Measurements from ENCODE around the gene GAL3ST2.

GAL3ST2 gene

DNA sequence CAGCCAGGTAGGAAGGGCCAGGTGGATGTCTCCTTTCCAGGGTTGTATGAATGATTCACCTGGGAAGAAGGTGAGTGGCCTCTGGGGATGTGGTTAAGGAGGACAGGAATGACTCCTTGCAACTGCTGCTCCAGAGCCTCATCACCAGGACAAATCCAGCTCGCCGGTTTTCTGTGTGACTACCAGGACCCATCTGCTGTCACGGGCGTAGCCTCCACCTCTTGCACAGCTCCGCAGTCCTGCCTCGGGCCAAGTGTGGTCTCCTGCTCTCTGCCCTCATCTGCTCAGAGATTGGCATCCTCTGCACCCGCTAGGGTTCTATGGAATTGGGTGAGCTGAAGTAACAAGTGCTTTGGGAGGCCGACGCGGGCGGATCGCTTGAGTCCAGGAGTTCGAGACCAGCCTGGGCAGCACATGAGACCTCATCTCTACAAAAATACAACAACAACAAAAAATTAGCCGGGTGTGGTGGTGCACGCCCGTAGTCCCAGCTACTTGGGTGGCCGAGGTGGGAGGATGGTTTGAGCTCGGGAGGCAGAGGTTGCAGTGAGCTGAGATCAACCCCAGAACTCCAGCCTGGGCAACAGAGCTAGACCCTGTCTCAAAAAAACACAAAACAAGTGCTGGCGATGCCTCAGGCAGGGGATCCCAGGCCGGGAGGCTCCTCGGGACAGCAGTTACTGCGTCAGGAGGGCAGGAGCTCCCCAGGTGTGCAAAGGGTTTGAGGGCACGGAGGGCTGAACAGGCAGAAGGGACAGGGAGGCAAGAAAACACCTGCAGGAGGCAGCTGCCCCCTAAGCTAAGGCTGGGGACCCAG is 43.0 kb upstream of the GAL3ST2 start:
- no peak for DNase-seq
- ChIA-PET POLR2A (interaction anchor here (1.0 to 3.2 kb wide), 2 partner anchors 19 to 32 kb away, joined by 3 to 16 read pairs; partner anchors contain the start of gene ING5), CTCF (interaction anchor here (0.9 to 7.6 kb wide), 14 partner anchors 9 to 145 kb away, joined by 3 to 60 read pairs (median 4); partner anchors contain the start of genes DTYMK and ING5)
- H3K27ac ChIP-seq (ENCODE audit: insufficient read depth in 1 of 2, low read depth in 1 of 2, low read length in 2 of 2, poor library complexity in 1 of 2, severe bottlenecking in 2 of 2) = no peak overlapping the region
- H3K4me1 ChIP-seq (ENCODE audit: control extremely low read depth in 1 of 4, control insufficient read depth in 4 of 4, insufficient read depth in 4 of 4, low read length in 3 of 4) = peaks cover 0 to 41% (median 23%) of the 10 kb centered on the region in 4 experiments
- WGBS (ENCODE audit: insufficient coverage) = 93% methylated on average over 13 of the region's 23 CpGs
- peaks cover 0 to 10% (median 0%) of the 10 kb centered on the region in 4 experiments for H3K36me3 ChIP-seq (ENCODE audit: control insufficient read depth in 4 of 4, insufficient read depth in 4 of 4, low read length in 3 of 4)
- H3K27me3 ChIP-seq (replicated peaks in 2 of 5; ENCODE audit: control insufficient read depth in 4 of 5, insufficient read depth in 5 of 5, low read length in 4 of 5) = no peaks in the 10 kb centered on the region
- no peaks in the 10 kb centered on the region for H3K9me3 ChIP-seq (ENCODE audit: control extremely low read depth in 1 of 5, control insufficient read depth in 4 of 5, insufficient read depth in 2 of 5, low read depth in 1 of 5, low read length in 4 of 5)
- H3K4me3 ChIP-seq (ENCODE audit: control insufficient read depth in 1 of 7, extremely low read depth in 1 of 7, insufficient read depth in 4 of 7, low read depth in 2 of 7, low read length in 6 of 7) = peak overlapping the region in 6 of 7 experiments; percentile 50 to 85 (median 66)

GRCh38 chr2:241734208-241734466 is 42.5 kb upstream of the GAL3ST2 start:
- Histone ChIP-seq H3K27ac (ENCODE audit: insufficient read depth in 1 of 2, low read depth in 1 of 2, low read length in 2 of 2, poor library complexity in 1 of 2, severe bottlenecking in 2 of 2) (no peak overlapping the region), H3K9me3 (ENCODE audit: control extremely low read depth in 1 of 5, control insufficient read depth in 4 of 5, insufficient read depth in 2 of 5, low read depth in 1 of 5, low read length in 4 of 5) (no peaks in the 10 kb centered on the region), H3K36me3 (ENCODE audit: control insufficient read depth in 4 of 4, insufficient read depth in 4 of 4, low read length in 3 of 4) (peaks cover 0 to 10% (median 0%) of the 10 kb centered on the region in 4 experiments), H3K27me3 (replicated peaks in 2 of 5; ENCODE audit: control insufficient read depth in 4 of 5, insufficient read depth in 5 of 5, low read length in 4 of 5) (no peaks in the 10 kb centered on the region), H3K4me1 (ENCODE audit: control extremely low read depth in 1 of 4, control insufficient read depth in 4 of 4, insufficient read depth in 4 of 4, low read length in 3 of 4) (peaks cover 0 to 42% (median 23%) of the 10 kb centered on the region in 4 experiments), H3K4me3 (ENCODE audit: control insufficient read depth in 1 of 7, extremely low read depth in 1 of 7, insufficient read depth in 4 of 7, low read depth in 2 of 7, low read length in 6 of 7) (peak overlapping the region in 6 of 7 experiments; percentile 50 to 85 (median 66))
- CTCF ChIA-PET = interaction anchor here (0.8 to 7.6 kb wide), 16 partner anchors 8 to 144 kb away, joined by 3 to 60 read pairs (median 4); partner anchors contain the start of genes DTYMK and ING5
- POLR2A ChIA-PET = interaction anchor here (1.0 to 3.2 kb wide), 2 partner anchors 20 to 32 kb away, joined by 3 to 16 read pairs; partner anchors contain the start of gene ING5
- no peak for DNase-seq
- 2% methylated on average over 25 of the region's 25 CpGs for WGBS (ENCODE audit: insufficient coverage)

GRCh38 chr2:241734467-241735208 is 42.0 kb upstream of the GAL3ST2 start, which contains the start of gene D2HGDH:
D2HGDH (plus strand) TSS chr2:241734630; CDS start chr2:241735225, 595 bp downstream.
- Histone ChIP-seq H3K36me3 (ENCODE audit: control insufficient read depth in 4 of 4, insufficient read depth in 4 of 4, low read length in 3 of 4) (peaks cover 0 to 10% (median 0%) of the 10 kb centered on the region in 4 experiments), H3K9me3 (ENCODE audit: control extremely low read depth in 1 of 5, control insufficient read depth in 4 of 5, insufficient read depth in 2 of 5, low read depth in 1 of 5, low read length in 4 of 5) (no peaks in the 10 kb centered on the region), H3K4me3 (ENCODE audit: control insufficient read depth in 1 of 7, extremely low read depth in 1 of 7, insufficient read depth in 4 of 7, low read depth in 2 of 7, low read length in 6 of 7) (peak within 1 kb of the TSS; percentile 68 to 85 (median 80)), H3K4me1 (ENCODE audit: control extremely low read depth in 1 of 4, control insufficient read depth in 4 of 4, insufficient read depth in 4 of 4, low read length in 3 of 4) (peaks cover 0 to 47% (median 25%) of the 10 kb centered on the region in 4 experiments), H3K27me3 (replicated peaks in 2 of 5; ENCODE audit: control insufficient read depth in 4 of 5, insufficient read depth in 5 of 5, low read length in 4 of 5) (no peaks in the 10 kb centered on the region), H3K27ac (ENCODE audit: insufficient read depth in 1 of 2, low read depth in 1 of 2, low read length in 2 of 2, poor library complexity in 1 of 2, severe bottlenecking in 2 of 2) (peak within 1 kb of the TSS; percentile 25 to 78)
- peak; percentile 75 to 88 (median 87) for DNase-seq
- under 1% methylated on average over 85 of the region's 98 CpGs for WGBS (ENCODE audit: insufficient coverage)
- ChIA-PET CTCF (interaction anchor here (0.8 to 7.6 kb wide), 13 partner anchors 9 to 144 kb away, joined by 3 to 60 read pairs (median 4); partner anchors contain the start of genes DTYMK and ING5), POLR2A (interaction anchor here (3.2 kb wide), 1 partner anchor 33 kb away, joined by 16 read pairs; the partner anchor contains the start of gene ING5)

DNA sequence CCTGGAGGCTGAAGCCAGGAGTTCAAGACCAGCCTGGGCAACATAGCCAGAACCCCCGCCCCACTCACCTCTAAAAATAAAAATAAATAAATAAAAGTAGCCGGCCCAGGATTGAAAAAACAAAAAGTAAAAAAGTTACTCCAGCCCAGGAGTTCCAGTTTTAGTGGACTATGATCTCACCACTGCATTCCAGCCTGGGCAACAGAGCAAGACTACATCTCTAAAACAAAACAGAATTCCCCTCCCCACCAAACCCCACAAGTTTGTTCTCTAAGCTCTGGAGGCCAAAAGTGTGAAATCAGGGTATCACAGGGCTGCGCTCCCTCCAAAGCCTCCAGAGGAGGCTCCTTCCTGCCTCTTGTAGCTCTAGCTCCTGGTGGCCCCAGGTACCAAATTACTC is 40.5 kb upstream of the GAL3ST2 start:
- no peak overlapping the region for H3K27ac ChIP-seq (ENCODE audit: insufficient read depth in 1 of 2, low read depth in 1 of 2, low read length in 2 of 2, poor library complexity in 1 of 2, severe bottlenecking in 2 of 2)
- peaks cover 0 to 10% (median 0%) of the 10 kb centered on the region in 4 experiments for H3K36me3 ChIP-seq (ENCODE audit: control insufficient read depth in 4 of 4, insufficient read depth in 4 of 4, low read length in 3 of 4)
- POLR2A ChIA-PET = interaction anchor here (3.2 kb wide), 1 partner anchor 34 kb away, joined by 16 read pairs; the partner anchor contains the start of gene ING5
- CTCF ChIA-PET = interaction anchor here (1.6 to 7.6 kb wide), 3 partner anchors 35 to 143 kb away, joined by 3 to 60 read pairs (median 9); partner anchors contain the start of gene ING5
- H3K4me3 ChIP-seq (ENCODE audit: control insufficient read depth in 1 of 7, extremely low read depth in 1 of 7, insufficient read depth in 4 of 7, low read depth in 2 of 7, low read length in 6 of 7) = peak overlapping the region in 1 of 7 experiments; percentile 85
- no peak for DNase-seq
- H3K9me3 ChIP-seq (ENCODE audit: control extremely low read depth in 1 of 5, control insufficient read depth in 4 of 5, insufficient read depth in 2 of 5, low read depth in 1 of 5, low read length in 4 of 5) = no peaks in the 10 kb centered on the region
- 100% methylated on average over 1 of the region's 3 CpGs for WGBS (ENCODE audit: insufficient coverage)
- no peaks in the 10 kb centered on the region for H3K27me3 ChIP-seq (replicated peaks in 2 of 5; ENCODE audit: control insufficient read depth in 4 of 5, insufficient read depth in 5 of 5, low read length in 4 of 5)
- peaks cover 0 to 50% (median 35%) of the 10 kb centered on the region in 4 experiments for H3K4me1 ChIP-seq (ENCODE audit: control extremely low read depth in 1 of 4, control insufficient read depth in 4 of 4, insufficient read depth in 4 of 4, low read length in 3 of 4)

GRCh38 chr2:241738040-241738686 is 38.5 kb upstream of the GAL3ST2 start:
- H3K9me3 ChIP-seq (ENCODE audit: control extremely low read depth in 1 of 5, control insufficient read depth in 4 of 5, insufficient read depth in 2 of 5, low read depth in 1 of 5, low read length in 4 of 5) = no peaks in the 10 kb centered on the region
- H3K4me1 ChIP-seq (ENCODE audit: control extremely low read depth in 1 of 4, control insufficient read depth in 4 of 4, insufficient read depth in 4 of 4, low read length in 3 of 4) = peaks cover 0 to 46% (median 37%) of the 10 kb centered on the region in 4 experiments
- ChIA-PET CTCF (interaction anchor here (3.2 to 7.6 kb wide), 2 partner anchors 37 to 141 kb away, joined by 11 to 60 read pairs; partner anchors contain the start of gene ING5), POLR2A (no interaction called here)
- no peak overlapping the region for H3K4me3 ChIP-seq (ENCODE audit: control insufficient read depth in 1 of 7, extremely low read depth in 1 of 7, insufficient read depth in 4 of 7, low read depth in 2 of 7, low read length in 6 of 7)
- DNase-seq = no peak
- no peaks in the 10 kb centered on the region for H3K27me3 ChIP-seq (replicated peaks in 2 of 5; ENCODE audit: control insufficient read depth in 4 of 5, insufficient read depth in 5 of 5, low read length in 4 of 5)
- peaks cover 0 to 12% (median 0%) of the 10 kb centered on the region in 4 experiments for H3K36me3 ChIP-seq (ENCODE audit: control insufficient read depth in 4 of 4, insufficient read depth in 4 of 4, low read length in 3 of 4)
- no peak overlapping the region for H3K27ac ChIP-seq (ENCODE audit: insufficient read depth in 1 of 2, low read depth in 1 of 2, low read length in 2 of 2, poor library complexity in 1 of 2, severe bottlenecking in 2 of 2)
- WGBS (ENCODE audit: insufficient coverage) = 94% methylated on average over 11 of the region's 17 CpGs

DNA sequence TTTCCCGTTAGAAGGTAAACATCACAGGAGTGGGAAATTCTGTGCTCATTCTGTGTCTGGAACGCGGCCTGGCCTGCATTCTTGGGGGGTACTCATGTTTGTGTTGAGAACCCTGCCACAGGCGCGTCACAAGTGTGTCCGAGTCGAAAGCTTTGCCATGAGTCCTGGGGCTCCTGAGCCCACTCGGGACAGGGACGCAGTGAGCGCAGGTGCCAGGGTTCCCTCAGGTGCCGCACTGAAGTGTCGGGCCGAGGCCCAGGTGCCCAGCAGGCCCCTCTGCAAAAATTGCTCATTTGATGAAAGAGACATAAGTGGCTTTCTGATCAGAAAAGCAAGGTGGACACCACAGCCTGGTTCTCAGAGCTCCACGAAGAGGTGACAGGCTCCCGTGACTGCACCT is 37.4 kb upstream of the GAL3ST2 start:
- no peak for DNase-seq
- H3K4me3 ChIP-seq (ENCODE audit: control insufficient read depth in 1 of 7, extremely low read depth in 1 of 7, insufficient read depth in 4 of 7, low read depth in 2 of 7, low read length in 6 of 7) = no peak overlapping the region
- peaks cover 0 to 22% (median 8%) of the 10 kb centered on the region in 4 experiments for H3K36me3 ChIP-seq (ENCODE audit: control insufficient read depth in 4 of 4, insufficient read depth in 4 of 4, low read length in 3 of 4)
- ChIA-PET POLR2A (interaction anchor here (0.6 kb wide), 1 partner anchor 105 kb away, joined by 3 read pairs; no protein-coding TSS in a partner anchor), CTCF (interaction anchor here (0.8 to 3.2 kb wide), 4 partner anchors 17 to 140 kb away, joined by 3 to 11 read pairs (median 3); no protein-coding TSS in a partner anchor)
- H3K27me3 ChIP-seq (replicated peaks in 2 of 5; ENCODE audit: control insufficient read depth in 4 of 5, insufficient read depth in 5 of 5, low read length in 4 of 5) = no peaks in the 10 kb centered on the region
- 95% methylated on average over 14 of the region's 15 CpGs for WGBS (ENCODE audit: insufficient coverage)
- no peak overlapping the region for H3K27ac ChIP-seq (ENCODE audit: insufficient read depth in 1 of 2, low read depth in 1 of 2, low read length in 2 of 2, poor library complexity in 1 of 2, severe bottlenecking in 2 of 2)
- peaks cover 0 to 42% (median 30%) of the 10 kb centered on the region in 4 experiments for H3K4me1 ChIP-seq (ENCODE audit: control extremely low read depth in 1 of 4, control insufficient read depth in 4 of 4, insufficient read depth in 4 of 4, low read length in 3 of 4)
- peaks cover 0 to 1% (median 0%) of the 10 kb centered on the region in 5 experiments for H3K9me3 ChIP-seq (ENCODE audit: control extremely low read depth in 1 of 5, control insufficient read depth in 4 of 5, insufficient read depth in 2 of 5, low read depth in 1 of 5, low read length in 4 of 5)

Data from common myeloid progenitor, CD34-positive (primary cell).